Measurements from ENCODE around the gene PMM2.

The PMM2 gene

DNA sequence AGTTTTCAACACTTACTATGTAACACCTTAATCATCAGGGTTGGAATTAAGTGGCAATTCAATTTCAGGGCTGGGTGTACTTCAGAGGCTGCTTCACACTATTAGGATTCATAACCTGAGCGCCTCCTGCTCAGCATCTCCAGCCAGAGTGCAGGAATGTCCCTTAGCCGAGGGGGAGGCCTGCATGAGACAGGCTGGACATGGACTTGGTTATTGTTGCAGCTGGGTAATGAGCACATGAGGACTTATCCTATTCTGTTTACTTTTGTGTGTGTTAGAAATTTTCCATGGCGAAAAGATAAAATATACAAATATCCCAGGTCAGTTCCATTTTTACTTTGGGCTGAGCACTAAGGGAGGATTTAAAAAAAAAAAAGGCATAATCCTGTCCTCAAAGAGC is 10.4 kb downstream of the PMM2 start:
- 98% methylated on average over 2 of the region's 3 CpGs for WGBS
- Histone ChIP-seq H3K18ac (ENCODE audit: low read depth in 1 of 2, low read length in 2 of 2) (no peak overlapping the region), H3K23ac (ENCODE audit: low read length in 2 of 2) (no peak overlapping the region), H3K4ac (ENCODE audit: low read depth in 1 of 2, low read length in 2 of 2) (no peak overlapping the region), H2BK12ac (ENCODE audit: low read length in 2 of 2) (no peak overlapping the region), H4K8ac (ENCODE audit: low read length) (no peak overlapping the region), H3K79me1 (replicated peaks; ENCODE audit: low read length, poor library complexity, severe bottlenecking) (peaks cover 29% of the 10 kb centered on the region), H3K27me3 (ENCODE audit: control insufficient read depth in 1 of 2, insufficient read depth in 1 of 2, low read length in 2 of 2) (no peaks in the 10 kb centered on the region), H2BK5ac (ENCODE audit: low read depth, low read length, poor library complexity, severe bottlenecking) (no peak overlapping the region), H2BK120ac (ENCODE audit: low read depth, low read length) (no peak overlapping the region), H3K4me3 (ENCODE audit: insufficient read depth in 1 of 2, low read depth in 1 of 2, low read length in 2 of 2) (no peak overlapping the region), H3K9me3 (ENCODE audit: control insufficient read depth, low read length) (no peaks in the 10 kb centered on the region), H2BK15ac (ENCODE audit: low read depth, poor library complexity, severe bottlenecking) (no peak overlapping the region), H2AFZ (ENCODE audit: low read depth, low read length) (no peak overlapping the region), H2AK5ac (ENCODE audit: low read length, severe bottlenecking) (no peak overlapping the region), H3K4me1 (ENCODE audit: control insufficient read depth, insufficient read depth, low read depth, low read length) (no peaks in the 10 kb centered on the region), H3K9ac (ENCODE audit: low read length) (peak overlapping the region; percentile 7), H4K91ac (ENCODE audit: low read length) (no peak overlapping the region), H3K36me3 (ENCODE audit: control insufficient read depth in 1 of 2, insufficient read depth in 2 of 2, low read depth in 1 of 2, low read length in 2 of 2) (peaks cover 67 to 99% of the 10 kb centered on the region in 2 experiments), H3K4me2 (ENCODE audit: low read length, poor library complexity, severe bottlenecking) (no peak overlapping the region), H3K14ac (ENCODE audit: low read length in 2 of 2) (no peak overlapping the region), H3K27ac (ENCODE audit: low read length, poor library complexity, severe bottlenecking) (no peak overlapping the region)
- no peak for DNase-seq

DNA sequence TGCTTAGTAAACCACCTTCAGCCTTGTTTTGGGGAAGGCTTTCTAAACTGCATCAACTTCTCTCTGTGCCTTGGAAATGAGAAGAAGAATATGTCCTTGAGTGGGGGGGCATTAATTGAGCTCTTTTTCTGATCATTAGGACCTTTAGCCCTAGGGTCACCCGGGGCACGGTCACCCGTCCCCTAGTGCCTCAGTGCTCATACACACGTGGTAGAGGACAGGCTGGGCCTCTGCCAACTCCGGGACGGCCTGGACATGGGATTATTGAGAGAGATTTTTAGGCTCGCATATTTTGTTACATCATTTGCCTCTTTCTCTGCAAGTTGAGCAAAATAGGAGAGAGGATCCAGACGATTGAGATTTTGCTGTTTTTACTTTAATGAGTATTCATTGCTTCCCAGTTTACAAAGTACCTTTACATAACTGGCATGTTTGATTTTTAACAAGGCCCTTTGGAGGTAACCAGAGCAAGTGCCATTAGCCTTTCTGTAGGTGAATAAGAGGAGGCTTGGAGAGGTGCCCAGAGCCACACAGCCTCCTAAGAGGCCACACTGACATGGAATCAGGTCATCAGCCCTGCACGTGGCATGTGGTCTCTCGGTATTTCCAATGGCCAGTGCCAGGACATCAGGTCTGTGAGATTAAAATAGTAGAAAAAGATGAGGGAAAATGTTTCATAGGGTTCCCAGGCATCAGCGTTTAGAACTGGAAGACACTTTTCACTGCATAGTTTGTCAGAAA is 11.1 kb downstream of the PMM2 start:
- Histone ChIP-seq H3K9ac (ENCODE audit: low read length) (no peak overlapping the region), H3K36me3 (ENCODE audit: control insufficient read depth in 1 of 2, insufficient read depth in 2 of 2, low read depth in 1 of 2, low read length in 2 of 2) (peaks cover 72 to 100% of the 10 kb centered on the region in 2 experiments), H3K27me3 (ENCODE audit: control insufficient read depth in 1 of 2, insufficient read depth in 1 of 2, low read length in 2 of 2) (no peaks in the 10 kb centered on the region), H2BK5ac (ENCODE audit: low read depth, low read length, poor library complexity, severe bottlenecking) (no peak overlapping the region), H3K4me1 (ENCODE audit: control insufficient read depth, insufficient read depth, low read depth, low read length) (no peaks in the 10 kb centered on the region), H2BK15ac (ENCODE audit: low read depth, poor library complexity, severe bottlenecking) (no peak overlapping the region), H3K4me3 (ENCODE audit: insufficient read depth in 1 of 2, low read depth in 1 of 2, low read length in 2 of 2) (no peak overlapping the region), H4K91ac (ENCODE audit: low read length) (no peak overlapping the region), H3K27ac (ENCODE audit: low read length, poor library complexity, severe bottlenecking) (no peak overlapping the region), H3K79me1 (replicated peaks; ENCODE audit: low read length, poor library complexity, severe bottlenecking) (peaks cover 33% of the 10 kb centered on the region), H2AFZ (ENCODE audit: low read depth, low read length) (no peak overlapping the region), H4K8ac (ENCODE audit: low read length) (no peak overlapping the region), H3K14ac (ENCODE audit: low read length in 2 of 2) (no peak overlapping the region), H2AK5ac (ENCODE audit: low read length, severe bottlenecking) (no peak overlapping the region), H3K23ac (ENCODE audit: low read length in 2 of 2) (no peak overlapping the region), H3K4ac (ENCODE audit: low read depth in 1 of 2, low read length in 2 of 2) (no peak overlapping the region), H3K9me3 (ENCODE audit: control insufficient read depth, low read length) (no peaks in the 10 kb centered on the region), H3K4me2 (ENCODE audit: low read length, poor library complexity, severe bottlenecking) (no peak overlapping the region), H2BK120ac (ENCODE audit: low read depth, low read length) (no peak overlapping the region), H3K18ac (ENCODE audit: low read depth in 1 of 2, low read length in 2 of 2) (no peak overlapping the region), H2BK12ac (ENCODE audit: low read length in 2 of 2) (no peak overlapping the region)
- WGBS: 96% methylated on average over 9 of the region's 11 CpGs
- no peak for DNase-seq

- no peaks in the 10 kb centered on the region for H3K27me3 ChIP-seq (ENCODE audit: control insufficient read depth in 1 of 2, insufficient read depth in 1 of 2, low read length in 2 of 2)
- DNase-seq: no peak
Observed at GRCh38 chr16:8812162-8812843, 14.7 kb downstream of the PMM2 start.

DNA sequence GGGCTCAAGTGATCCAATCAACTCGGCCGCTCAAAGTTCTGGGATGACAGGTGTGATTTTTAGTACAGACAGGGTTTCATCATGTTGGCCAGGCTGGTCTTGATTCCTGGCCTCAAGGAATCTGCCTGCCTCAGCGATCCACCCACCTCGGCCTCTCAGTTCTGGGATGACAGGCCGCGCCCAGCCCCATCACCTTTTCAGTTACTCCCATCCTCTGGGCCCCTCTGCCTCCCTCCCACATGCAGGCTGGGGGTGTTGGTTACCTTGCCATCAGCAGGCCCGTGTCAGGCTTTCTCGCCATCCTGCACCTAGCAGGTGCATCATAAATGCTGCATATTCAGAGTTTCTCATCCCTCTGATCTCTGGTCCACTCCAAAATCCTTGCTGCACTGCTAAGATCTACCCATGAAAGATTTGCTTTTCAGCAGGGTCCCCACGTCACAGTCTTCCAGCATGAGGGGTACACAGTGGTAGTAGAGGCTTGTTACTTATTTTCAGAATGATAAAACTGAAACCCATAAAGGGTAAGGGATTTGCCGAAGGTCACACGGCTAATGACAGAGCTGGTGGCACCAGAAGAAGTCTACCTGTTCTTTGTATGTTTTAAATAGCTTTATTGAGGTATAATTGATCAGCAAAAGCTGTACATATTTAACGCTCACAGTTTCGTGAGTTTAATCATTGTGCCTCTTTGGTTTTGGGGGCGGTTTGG is 16.6 kb downstream of the PMM2 start:
- H4K8ac ChIP-seq (ENCODE audit: low read length): no peak overlapping the region
- H3K27ac ChIP-seq (ENCODE audit: low read length, poor library complexity, severe bottlenecking): no peak overlapping the region
- H4K91ac ChIP-seq (ENCODE audit: low read length): no peak overlapping the region
- H3K4me2 ChIP-seq (ENCODE audit: low read length, poor library complexity, severe bottlenecking): no peak overlapping the region
- H2BK15ac ChIP-seq (ENCODE audit: low read depth, poor library complexity, severe bottlenecking): no peak overlapping the region
- no peak overlapping the region for H2BK12ac ChIP-seq (ENCODE audit: low read length in 2 of 2)
- no peak overlapping the region for H3K9ac ChIP-seq (ENCODE audit: low read length)
- H2BK120ac ChIP-seq (ENCODE audit: low read depth, low read length): no peak overlapping the region
- no peak for DNase-seq
- H3K4me3 ChIP-seq (ENCODE audit: insufficient read depth in 1 of 2, low read depth in 1 of 2, low read length in 2 of 2): no peak overlapping the region
- no peak overlapping the region for H2AFZ ChIP-seq (ENCODE audit: low read depth, low read length)
- H3K27me3 ChIP-seq (ENCODE audit: control insufficient read depth in 1 of 2, insufficient read depth in 1 of 2, low read length in 2 of 2): no peaks in the 10 kb centered on the region
- peak overlapping the region in 1 of 2 experiments; percentile 15 for H3K23ac ChIP-seq (ENCODE audit: low read length in 2 of 2)
- WGBS: 93% methylated on average over 13 of the region's 14 CpGs
- H3K4ac ChIP-seq (ENCODE audit: low read depth in 1 of 2, low read length in 2 of 2): no peak overlapping the region
- H3K4me1 ChIP-seq (ENCODE audit: control insufficient read depth, insufficient read depth, low read depth, low read length): no peaks in the 10 kb centered on the region
- H3K79me1 ChIP-seq (replicated peaks; ENCODE audit: low read length, poor library complexity, severe bottlenecking): peaks cover 32% of the 10 kb centered on the region
- H3K14ac ChIP-seq (ENCODE audit: low read length in 2 of 2): no peak overlapping the region
- peaks cover 60 to 97% of the 10 kb centered on the region in 2 experiments for H3K36me3 ChIP-seq (ENCODE audit: control insufficient read depth in 1 of 2, insufficient read depth in 2 of 2, low read depth in 1 of 2, low read length in 2 of 2)
- no peaks in the 10 kb centered on the region for H3K9me3 ChIP-seq (ENCODE audit: control insufficient read depth, low read length)
- no peak overlapping the region for H2BK5ac ChIP-seq (ENCODE audit: low read depth, low read length, poor library complexity, severe bottlenecking)
- H2AK5ac ChIP-seq (ENCODE audit: low read length, severe bottlenecking): no peak overlapping the region
- H3K18ac ChIP-seq (ENCODE audit: low read depth in 1 of 2, low read length in 2 of 2): no peak overlapping the region

More at GRCh38 chr16:8812162-8812843, 14.7 kb downstream of the PMM2 start:
- Histone ChIP-seq H2BK12ac (ENCODE audit: low read length in 2 of 2) (no peak overlapping the region), H3K36me3 (ENCODE audit: control insufficient read depth in 1 of 2, insufficient read depth in 2 of 2, low read depth in 1 of 2, low read length in 2 of 2) (peaks cover 62 to 98% of the 10 kb centered on the region in 2 experiments), H2AFZ (ENCODE audit: low read depth, low read length) (no peak overlapping the region), H3K4me3 (ENCODE audit: insufficient read depth in 1 of 2, low read depth in 1 of 2, low read length in 2 of 2) (no peak overlapping the region), H3K9ac (ENCODE audit: low read length) (no peak overlapping the region), H2AK5ac (ENCODE audit: low read length, severe bottlenecking) (no peak overlapping the region), H3K27ac (ENCODE audit: low read length, poor library complexity, severe bottlenecking) (no peak overlapping the region), H2BK120ac (ENCODE audit: low read depth, low read length) (no peak overlapping the region), H2BK5ac (ENCODE audit: low read depth, low read length, poor library complexity, severe bottlenecking) (no peak overlapping the region), H3K23ac (ENCODE audit: low read length in 2 of 2) (no peak overlapping the region), H3K14ac (ENCODE audit: low read length in 2 of 2) (no peak overlapping the region), H3K9me3 (ENCODE audit: control insufficient read depth, low read length) (no peaks in the 10 kb centered on the region), H3K4me1 (ENCODE audit: control insufficient read depth, insufficient read depth, low read depth, low read length) (no peaks in the 10 kb centered on the region), H2BK15ac (ENCODE audit: low read depth, poor library complexity, severe bottlenecking) (no peak overlapping the region), H4K8ac (ENCODE audit: low read length) (no peak overlapping the region), H3K4me2 (ENCODE audit: low read length, poor library complexity, severe bottlenecking) (no peak overlapping the region), H3K79me1 (replicated peaks; ENCODE audit: low read length, poor library complexity, severe bottlenecking) (peaks cover 34% of the 10 kb centered on the region), H3K18ac (ENCODE audit: low read depth in 1 of 2, low read length in 2 of 2) (no peak overlapping the region), H3K4ac (ENCODE audit: low read depth in 1 of 2, low read length in 2 of 2) (no peak overlapping the region), H4K91ac (ENCODE audit: low read length) (no peak overlapping the region)
- 81% methylated on average over 10 of the region's 12 CpGs for WGBS
